NCI-H128 (cell line): ENCODE results near the gene LIMS1.

Source experiments
- DNase-seq: peaks from one replicate; lab custom pipeline; 2025; ENCODE audit not compliant: unreplicated experiment; lab: John Stamatoyannopoulos, UW

The LIMS1 gene

DNA sequence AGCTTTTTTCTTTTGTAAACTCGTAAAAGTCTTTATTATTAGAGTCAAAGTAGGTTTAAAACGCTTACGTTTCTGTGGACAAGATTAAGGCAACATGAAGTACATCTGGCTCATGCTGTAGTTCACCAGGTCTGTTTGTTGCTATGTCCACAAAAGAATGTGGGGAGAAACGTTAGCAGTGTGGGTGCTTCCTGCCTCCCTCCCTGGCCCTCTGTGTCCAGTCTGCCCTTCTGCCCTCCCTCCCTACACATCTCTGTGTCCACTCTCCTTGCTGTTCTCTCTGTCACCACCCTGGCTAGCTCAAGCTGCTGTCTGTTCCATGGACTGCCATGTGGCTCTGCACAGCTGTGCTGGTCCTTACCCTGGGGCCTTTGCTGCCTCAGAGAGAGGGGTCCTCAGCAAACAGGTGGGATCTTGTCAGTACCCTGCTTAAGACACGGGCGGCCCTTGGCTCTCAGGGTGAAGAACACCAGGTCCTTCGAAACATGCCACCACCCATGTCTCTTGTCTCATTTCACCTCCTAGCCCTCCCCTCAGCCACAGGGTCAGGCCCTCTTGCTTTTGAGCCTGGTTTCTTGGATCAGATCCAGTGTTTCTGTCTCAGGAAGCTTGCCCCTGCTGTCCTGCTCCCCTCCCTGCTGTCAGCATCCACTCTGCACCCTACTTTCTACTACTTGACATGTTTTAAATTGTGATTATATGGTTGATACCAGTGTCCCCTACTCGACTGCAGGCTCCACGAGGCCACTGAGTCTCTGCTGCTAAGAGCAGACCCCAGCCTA, 79.2 kb downstream of the LIMS1 start:
- no peak for DNase-seq

DNA sequence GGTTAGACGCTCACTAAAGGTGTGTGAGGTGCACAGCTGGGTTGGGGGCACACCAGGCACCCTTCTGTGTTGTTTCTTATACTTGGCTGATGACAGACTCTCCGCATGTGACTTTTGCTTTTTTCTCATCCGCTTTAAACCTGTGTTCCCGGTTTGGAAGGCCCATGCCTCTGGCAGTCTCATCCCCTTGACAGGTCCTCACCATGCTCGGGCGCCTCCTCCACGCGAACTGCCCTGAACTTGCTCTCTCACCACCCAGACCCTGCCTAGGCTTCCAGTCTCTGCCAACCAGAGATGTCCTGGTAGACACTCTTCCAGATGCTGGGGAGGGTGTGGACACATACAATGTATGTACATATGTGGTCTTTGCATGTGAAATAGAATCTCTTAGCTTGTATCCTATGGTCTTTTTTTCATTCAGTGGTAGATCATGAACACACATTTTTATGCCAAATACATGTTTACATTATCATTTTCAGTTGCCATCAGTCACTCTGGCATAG, 79.8 kb downstream of the LIMS1 start:
- no peak for DNase-seq

DNA sequence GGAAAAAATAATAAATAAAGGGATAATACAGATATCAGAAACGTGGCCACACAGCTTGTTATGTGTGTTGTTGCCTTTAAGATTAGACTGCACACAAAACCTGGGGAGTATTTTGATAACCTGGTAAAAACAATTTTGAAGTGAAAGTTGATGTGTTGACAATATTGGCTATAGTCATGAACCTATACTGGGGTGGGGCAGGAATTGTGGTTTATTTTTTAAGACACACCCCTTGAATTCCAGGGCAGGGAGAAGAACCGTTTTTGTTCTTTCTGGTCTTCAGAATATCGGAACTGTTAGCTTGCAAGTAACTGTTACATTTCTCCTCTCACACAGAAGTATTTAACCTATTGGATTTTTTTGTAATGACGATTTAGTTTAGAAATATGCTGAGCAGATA, 80.4 kb downstream of the LIMS1 start:
- no peak for DNase-seq

DNA sequence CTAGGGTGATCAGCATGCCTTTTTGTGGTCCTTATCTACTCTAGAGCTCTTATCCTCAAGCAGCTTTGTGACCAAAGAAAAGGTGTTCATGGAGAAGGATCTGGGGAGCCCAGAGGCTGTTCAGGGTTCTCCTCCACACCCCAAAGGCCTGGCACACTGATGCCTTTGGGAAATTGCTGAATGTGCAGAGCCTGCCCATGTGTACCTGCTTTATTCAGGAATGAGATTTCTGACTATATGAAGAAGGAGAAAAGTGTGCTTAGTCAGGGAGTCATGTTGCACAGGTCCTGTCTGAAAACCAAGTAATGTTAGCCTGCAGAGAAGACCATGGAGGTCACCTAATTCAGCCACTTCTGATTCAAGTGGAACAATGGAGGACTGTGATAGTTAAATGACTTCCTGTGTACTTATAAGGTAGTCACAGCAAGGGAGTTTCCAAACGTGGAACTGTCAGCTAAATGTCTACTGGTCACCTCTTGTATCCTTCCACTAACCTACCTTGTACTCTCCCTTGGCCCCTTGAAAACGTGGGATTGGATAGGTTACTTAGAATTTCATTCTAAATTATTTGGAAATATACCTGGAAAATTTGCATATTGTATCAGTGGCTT, 81.3 kb downstream of the LIMS1 start:
- DNase-seq: no peak

DNA sequence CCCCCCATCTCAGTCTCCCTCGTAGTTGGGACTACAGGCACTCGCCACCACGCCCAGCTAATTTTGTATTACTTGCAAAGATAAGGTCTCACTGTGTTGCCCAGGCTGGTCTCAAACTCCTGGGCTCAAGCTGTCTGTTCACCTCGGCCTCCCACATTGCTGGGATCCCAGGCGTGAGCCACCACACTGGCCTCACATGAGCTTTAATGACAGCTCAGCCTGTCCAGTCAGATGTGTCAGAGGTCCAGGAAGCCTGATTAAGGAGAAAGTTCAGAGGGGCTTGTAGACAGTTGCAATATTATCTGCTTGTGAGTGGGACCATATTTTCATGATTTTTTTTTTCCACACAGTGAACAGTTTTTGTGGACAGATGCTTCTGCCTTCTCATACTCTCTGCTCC, 82.0 kb downstream of the LIMS1 start:
- no peak for DNase-seq

DNA sequence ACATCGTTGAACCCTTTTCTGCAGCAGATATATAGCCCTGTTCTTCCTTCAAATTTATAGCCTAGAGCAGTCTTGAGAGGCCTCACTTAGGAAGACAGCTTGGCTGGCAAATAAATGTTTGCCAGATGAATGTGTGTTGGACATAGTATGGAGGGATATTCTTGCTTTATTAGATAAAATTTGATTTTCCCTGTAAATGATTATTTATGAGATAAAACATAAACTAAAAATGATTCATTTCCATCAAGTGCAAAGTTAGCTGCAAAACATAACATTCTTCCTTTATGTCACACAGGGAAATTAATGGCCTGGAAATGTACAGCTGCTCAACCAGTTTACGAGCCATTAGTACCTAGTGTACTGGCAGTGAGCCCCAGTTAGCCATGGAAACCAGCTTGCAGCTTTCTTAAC, 82.5 kb downstream of the LIMS1 start:
- DNase-seq: peak; percentile 14

DNA sequence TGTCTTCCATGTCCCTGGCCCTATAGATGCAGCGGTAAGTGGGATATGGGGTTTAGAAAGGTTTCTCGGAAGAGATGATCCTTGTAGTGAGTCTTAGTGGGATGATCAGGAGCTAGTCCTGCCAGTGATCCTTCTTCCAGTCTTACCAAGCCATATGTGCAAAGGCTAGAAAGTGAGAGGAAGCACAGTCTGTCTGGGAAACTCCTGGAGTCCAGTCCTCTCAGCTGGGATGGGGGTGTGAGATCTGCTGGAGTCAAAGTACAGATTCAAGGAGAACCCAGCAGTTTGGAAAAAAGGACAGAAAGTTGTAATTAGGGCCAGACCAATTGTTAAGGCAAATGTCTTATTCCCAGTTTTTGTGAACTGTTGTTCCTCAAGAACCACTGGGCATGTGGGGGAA, 83.3 kb downstream of the LIMS1 start:
- no peak for DNase-seq

DNA sequence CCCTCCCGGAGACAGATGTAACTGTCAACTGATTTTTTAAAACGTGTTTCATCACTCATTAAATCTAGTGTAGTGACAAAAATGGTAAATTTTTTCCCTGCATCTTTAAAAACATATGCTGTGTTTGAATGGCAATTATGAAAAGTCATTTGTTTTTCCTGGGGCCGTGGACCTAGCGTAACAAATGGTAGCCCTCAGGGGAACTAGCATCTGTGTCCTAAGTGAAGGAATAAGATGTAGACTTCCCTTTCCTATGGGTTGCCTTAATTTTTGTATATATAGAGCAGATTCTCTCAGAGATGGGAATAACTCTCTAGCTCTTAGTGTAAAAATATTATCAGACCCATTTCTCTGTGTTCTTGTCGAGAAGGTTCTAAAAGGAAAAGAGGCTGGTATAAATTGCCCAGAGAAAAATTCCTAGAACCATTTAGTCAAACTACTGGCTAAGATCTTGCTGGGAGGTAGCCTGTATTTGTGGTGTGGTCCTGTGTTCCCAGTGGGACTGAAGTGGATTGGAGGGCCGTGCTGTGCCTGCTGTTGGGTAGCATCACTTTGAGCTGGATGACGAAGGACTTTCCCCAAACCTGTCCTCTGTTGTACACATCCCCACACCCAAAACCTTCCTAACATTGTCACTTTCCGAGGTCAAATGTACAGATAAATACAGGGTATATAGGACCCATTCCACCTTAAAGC, 85.8 kb downstream of the LIMS1 start:
- no peak for DNase-seq

DNA sequence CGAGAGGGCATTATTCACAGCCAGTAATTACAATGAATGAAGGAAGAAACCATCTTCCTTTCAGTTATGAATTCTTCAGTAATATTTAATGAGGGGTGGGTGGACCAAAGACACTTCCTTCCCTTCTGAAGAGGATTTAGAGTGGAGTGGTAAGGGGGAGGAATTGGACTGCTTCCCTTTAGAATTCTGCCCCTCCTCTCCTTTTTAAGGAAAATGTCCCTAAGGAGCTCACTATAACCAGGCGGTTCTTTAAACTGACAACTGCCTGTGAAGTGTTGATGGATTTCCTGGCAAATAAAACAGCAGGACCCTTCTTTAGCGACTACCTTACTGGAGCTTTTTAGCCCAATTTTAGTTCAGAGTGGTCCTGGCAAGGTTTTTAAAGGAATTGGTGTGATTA, 86.4 kb downstream of the LIMS1 start:
- DNase-seq: no peak

DNA sequence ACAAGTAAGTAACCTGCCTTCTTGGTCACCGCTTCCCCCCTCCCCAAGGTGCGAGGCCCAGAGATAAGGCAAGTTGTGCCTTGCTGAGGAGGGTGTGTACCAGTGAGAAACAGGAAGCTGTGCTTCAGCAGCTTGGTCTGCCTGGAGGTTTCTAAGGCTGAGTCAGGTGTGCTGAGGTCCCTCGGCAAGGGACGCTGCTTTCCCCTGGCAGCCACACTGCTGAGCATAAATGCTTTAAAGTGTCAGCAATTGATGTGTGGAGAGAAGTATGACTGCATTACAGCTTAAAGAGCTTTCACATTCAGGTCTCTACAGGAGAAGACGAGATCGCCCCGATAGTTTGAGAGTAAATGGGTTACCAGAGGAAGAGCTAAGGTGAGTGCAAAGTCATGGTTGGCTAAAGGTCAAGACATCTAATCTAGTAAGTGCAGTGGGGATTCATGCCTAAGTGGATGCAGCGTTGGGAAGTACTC, 86.9 kb downstream of the LIMS1 start:
- peak; percentile 21 for DNase-seq

DNA sequence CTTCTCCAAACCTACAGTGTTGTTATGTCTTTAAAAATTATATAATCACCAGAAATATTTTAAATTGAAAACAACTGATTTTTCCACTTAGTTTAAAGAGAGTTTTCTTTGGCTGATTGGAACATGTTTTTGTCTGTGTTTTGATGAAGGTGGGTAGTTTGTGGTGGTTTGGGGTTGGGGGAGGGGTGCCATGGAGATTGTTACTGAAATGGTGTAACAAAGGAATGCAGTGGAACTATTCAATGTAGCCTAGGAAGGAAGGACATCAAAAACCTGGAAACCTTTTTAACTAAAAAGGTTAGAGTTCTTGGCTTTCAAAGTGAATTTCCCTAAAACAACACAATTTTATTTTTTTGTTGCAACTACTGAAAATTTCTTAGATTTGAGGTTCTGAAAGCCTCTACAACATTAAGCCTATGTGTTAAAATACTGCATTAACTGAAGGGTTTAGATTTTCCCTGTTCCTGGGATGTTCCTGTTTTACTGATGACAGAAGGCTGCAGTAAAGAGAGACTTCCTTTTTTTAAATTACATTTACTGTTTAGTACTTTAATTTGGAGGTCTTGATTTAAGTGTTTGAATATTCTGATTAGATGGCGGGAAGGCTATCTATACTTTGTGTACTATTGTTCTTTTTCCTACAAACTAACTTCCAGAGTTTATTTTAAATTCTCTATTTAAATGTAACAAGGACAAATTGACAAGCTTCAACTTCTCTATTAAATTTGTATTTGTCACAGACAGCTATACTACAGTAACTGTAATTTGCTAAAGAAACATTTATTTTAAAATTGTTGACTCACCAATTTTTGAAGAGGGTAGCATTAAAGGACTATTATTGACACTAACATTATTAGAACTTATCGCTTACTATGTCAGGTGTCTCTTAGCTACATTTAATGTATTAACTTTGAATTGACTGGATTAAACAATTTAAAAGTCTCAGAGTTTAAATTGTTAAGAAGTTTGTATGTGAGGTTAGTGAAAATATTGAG, 87.7 kb downstream of the LIMS1 start:
- no peak for DNase-seq

DNA sequence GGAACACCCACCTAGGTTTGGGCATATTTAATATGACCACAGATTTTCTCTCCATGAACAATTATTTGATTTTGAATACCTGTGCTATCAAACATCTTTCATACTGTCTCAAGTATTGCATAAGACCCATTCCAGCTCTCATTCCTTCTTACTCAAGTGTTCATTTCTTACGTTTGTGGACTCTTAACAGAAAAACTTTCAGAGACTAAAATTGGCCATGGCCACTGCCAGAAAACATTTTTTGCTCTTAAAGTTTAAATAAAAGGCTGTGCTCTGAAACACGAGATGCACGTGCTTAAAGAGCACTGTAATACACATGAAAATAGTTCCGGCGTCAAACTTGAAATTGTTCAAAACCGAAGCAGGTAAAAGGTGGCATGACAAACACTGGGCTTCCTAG, 89.3 kb downstream of the LIMS1 start:
- DNase-seq: no peak

DNA sequence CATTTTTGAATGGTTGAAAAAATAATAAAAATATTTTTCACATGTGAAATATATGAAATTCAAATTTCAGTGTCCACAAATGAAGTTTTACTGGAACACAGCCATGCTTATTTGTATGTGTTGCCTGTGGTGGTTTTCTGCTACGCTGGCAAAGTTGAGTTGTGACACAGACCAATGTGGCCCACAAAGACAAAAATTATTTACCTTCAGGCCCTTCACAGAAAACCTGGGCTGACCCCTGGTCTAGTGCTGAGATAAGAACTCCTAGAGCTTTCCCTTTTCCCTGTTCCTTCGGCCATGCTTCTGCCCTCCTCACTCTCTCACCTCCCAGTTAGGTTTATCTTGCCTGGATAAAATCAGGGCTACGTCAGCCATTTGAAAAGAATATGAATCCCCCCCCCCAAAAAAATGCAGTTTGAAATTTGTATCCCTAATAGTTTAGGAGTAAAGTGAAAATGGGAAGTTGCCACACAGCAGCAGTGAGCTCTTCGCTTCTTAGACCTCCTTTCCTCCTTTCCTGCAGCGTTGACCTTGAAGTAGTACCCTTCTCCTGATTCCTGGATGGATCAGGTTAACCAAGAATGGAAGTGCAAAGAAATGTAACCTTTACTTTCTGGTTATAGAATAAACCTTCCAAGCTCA, 91.0 kb downstream of the LIMS1 start:
- no peak for DNase-seq

DNA sequence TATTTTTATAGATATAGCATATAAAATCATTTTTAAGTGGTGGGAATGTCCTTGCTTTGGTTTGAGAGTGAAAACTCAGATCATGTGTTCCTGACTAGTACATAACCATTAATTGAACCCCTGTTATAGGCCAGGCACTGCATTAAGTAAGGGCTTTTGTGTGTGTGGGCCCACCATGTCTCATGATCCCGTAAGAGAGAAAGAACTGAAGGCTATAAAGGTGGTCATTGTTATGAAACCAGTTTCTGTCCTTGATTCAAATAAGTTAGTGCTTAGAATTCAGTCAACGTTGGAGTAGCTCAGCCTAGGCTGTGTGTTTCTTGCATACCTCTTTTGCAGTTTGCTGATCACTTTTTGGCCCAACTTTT, 91.5 kb downstream of the LIMS1 start:
- no peak for DNase-seq

DNA sequence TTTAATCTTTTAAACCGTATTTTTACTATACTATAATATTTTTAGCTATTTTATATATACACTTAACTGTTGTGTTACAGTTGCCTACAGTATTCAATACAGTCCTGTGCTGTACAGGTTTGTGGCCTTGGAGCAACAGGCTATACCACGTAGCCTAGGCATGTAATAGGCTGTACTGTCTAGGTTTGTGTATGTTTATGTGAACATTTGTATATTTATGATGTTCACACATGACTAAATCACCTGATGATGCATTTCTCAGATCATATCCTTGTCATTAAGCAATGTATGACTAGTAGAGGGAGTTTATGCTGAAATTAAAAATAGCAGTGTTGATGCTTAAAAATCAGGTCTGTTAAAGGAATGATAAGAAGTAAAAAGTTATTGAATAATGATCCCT, 92.7 kb downstream of the LIMS1 start:
- DNase-seq: no peak

DNA sequence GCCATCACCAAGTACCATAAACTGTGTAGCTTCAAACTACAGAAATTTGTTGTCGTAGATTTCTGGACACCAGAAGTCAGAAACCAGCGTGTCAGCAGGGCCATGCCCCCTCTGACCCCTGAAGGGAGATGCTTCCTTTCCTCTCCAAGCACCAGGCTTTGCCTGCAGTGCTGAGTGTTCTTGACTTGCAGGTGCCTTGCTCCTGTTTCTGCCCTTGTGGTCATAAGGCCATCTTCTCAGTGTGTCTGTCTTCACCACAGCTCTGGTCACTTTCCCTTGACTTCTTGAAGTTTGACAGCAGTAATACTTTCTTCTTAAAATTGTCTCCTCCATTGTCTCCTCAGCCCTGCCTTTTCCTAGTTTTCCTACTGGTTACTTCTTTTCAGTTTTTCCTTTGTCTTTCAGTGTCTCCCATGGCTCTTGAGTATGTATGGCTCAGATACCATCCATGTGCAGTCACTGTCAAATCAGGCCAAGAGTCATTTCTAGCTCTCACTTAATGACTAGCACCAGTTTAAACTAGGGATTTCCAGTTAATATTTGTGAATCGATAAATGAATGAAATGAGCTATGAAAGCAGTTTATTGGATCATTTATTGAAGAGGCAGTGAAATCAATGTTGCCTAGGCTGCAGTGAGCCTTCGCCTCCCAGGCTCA, 93.8 kb downstream of the LIMS1 start:
- no peak for DNase-seq

DNA sequence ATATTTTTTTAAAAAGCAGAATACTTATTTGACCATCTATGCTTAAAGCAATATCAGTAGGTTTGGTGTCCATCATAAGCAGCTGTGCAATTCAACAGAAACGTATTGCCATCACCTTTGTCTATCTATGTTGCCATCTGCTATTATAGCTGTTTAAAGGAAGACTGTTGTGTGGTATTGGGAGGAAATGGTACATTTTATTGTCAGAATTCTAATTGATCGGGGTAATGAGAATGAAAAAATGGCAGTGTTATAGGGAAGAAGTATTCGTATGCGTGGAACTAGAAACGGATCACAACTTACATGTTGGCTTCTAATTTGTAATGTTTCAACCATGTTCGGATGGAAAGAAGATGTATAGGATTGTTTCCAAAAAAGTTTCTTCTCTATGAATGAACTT, 94.7 kb downstream of the LIMS1 start:
- DNase-seq: no peak

DNA sequence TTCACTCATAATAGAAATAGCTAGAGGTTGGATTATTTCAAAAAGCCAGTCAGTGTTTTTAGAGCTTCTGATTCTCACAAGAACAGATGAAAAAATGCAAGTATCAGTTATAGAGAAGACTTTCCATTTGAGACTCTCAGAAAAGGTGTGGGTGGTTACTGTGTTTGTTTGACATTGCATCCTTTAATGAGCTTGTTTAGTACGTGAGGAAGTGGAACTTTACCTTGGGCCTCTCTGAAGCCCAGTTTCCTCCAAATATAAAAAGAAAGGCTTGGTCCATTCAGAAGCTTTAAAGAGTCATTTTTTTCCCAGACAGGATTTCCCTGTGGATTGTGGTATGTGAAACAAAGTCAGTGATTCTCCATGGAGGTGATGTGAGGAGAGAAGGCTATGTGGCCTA, 95.1 kb downstream of the LIMS1 start:
- no peak for DNase-seq

DNA sequence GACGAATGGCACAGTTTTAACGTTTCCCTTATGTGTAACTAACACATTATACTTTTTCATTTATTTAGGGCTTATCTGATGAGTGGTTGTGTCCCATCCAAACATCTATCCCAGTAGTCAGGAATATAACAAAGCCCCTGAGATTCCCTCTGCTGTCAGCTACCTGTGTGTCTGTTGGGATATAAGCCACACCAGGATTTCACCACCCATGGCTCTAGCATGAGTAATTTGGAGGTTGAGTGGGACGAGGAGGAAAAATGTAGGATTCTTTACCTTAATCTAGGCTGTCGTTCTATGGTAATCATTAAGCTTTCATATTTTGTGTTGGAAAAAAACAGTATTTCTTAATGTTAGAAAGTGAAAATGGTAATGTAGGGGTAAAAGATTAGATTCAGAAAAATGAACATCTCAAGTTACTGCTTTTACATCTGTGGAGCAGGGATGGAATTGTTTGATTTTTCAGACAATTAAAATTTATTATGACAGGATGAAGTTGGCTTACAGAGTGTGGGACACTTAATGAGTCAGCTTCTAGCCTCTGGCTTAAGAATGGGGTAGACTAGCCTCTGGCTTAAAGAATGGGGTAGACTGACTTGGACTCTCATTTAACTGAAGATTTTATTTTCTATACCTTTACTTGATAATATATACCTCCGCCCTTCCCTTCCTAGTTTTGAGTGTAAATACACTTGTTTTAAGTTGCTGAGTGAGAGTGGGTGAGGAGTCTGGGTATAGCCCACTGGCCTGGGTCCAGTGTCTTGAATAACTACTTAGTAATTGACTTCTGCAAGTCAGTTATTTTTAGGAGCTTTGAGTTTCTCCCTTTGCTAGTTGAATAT, 96.5 kb downstream of the LIMS1 start:
- no peak for DNase-seq
